B cell (primary cell): ENCODE measurements around the gene PCLO. TPM values are rescaled to one million over a fixed set of nuclear protein-coding genes. Genes with fewer than 3 reads are reported as not detected.

ENCODE experiments used
- ATAC-seq: fragments of 200-7000 bp; cut with Tn5 transposase; one replicate; pipeline ENCODE4 v1.10.0; 2021; ENCODE audit warnings: low read depth, mild to moderate bottlenecking, moderate number of reproducible peaks, moderate library complexity
- CTCF ChIA-PET: fragments of 350-600 bp; sonication (Branson Sonifier 250); formaldehyde crosslinking; loops from one replicate; lab custom pipeline; 2021; ENCODE audit warnings: antibody characterized with exemption, inconsistent platforms; lab: Charles Lee
- POLR2A ChIA-PET: fragments of 350-600 bp; sonication (Branson Sonifier 250); formaldehyde crosslinking; loops from one replicate; lab custom pipeline; 2021; ENCODE audit warnings: antibody characterized with exemption; lab: Charles Lee
- DNase-seq: peaks from one replicate; pipeline ENCODE4 v3.0.0; 2013
- H2AFZ ChIP-seq: 2 replicates; pipeline ENCODE4 v1.6.1; 2012; ENCODE audit warnings: mild to moderate bottlenecking, low read depth, low read length; ENCODE audit not compliant: insufficient read depth, poor library complexity, severe bottlenecking
- H3K27ac ChIP-seq, 2 donors: 1 replicate in 1 of 2; 2 replicates in 1 of 2; pipeline ENCODE4 v1.5.1; 2012 to 2013; ENCODE audit warnings: low read length in 2 of 2, mild to moderate bottlenecking in 2 of 2, moderate library complexity in 1 of 2
- H3K27me3 ChIP-seq, 4 experiments: fragments of 200-600 bp in 1 of 4; sonication (generic) in 1 of 4; replicated peaks in 1 of 4; 1 replicate in 2 of 4; 2 replicates in 2 of 4; pipeline versions ENCODE4 v1.6.1 to v1.7.0; 2013 to 2016; ENCODE audit warnings: low read length in 3 of 4, mild to moderate bottlenecking in 2 of 4, mixed read lengths in 1 of 4, moderate library complexity in 1 of 4; ENCODE audit not compliant: insufficient read depth in 4 of 4, control insufficient read depth in 3 of 4; ENCODE audit errors: control extremely low read depth in 1 of 4
- H3K36me3 ChIP-seq, 2 experiments: replicated peaks in 1 of 2; 1 replicate in 1 of 2; 2 replicates in 1 of 2; pipeline versions ENCODE4 v1.6.1 to v1.7.1; 2013; ENCODE audit warnings: low read length in 1 of 2; ENCODE audit not compliant: insufficient read depth in 2 of 2, control insufficient read depth in 1 of 2; ENCODE audit errors: control extremely low read depth in 1 of 2, extremely low read depth in 1 of 2
- H3K4me1 ChIP-seq, 2 donors: fragments of 200-600 bp in 1 of 2; sonication (generic) in 1 of 2; 1 replicate in 1 of 2; 2 replicates in 1 of 2; pipeline versions ENCODE4 v1.5.1 to v1.6.1; 2013 to 2017; ENCODE audit warnings: low read length in 2 of 2; ENCODE audit not compliant: control insufficient read depth in 2 of 2, insufficient read depth in 2 of 2
- H3K4me2 ChIP-seq: replicated peaks from 2 replicates; pipeline ENCODE3; 2012; ENCODE audit warnings: mild to moderate bottlenecking, low read depth, low read length; ENCODE audit not compliant: poor library complexity, severe bottlenecking
- H3K4me3 ChIP-seq, 5 experiments: fragments of 200-600 bp in 1 of 5; sonication (generic) in 1 of 5; 1 replicate in 3 of 5; 2 replicates in 2 of 5; pipeline versions ENCODE4 v1.5.1 to v1.7.0; 2011 to 2016; ENCODE audit warnings: low read length in 4 of 5, mild to moderate bottlenecking in 4 of 5, low read depth in 2 of 5, control low read depth in 1 of 5, moderate library complexity in 1 of 5; ENCODE audit not compliant: insufficient read depth in 1 of 5; ENCODE audit errors: control extremely low read depth in 1 of 5, extremely low read depth in 1 of 5
- H3K79me2 ChIP-seq: fragments of 200-600 bp; sonication (generic); one replicate; pipeline ENCODE4 v1.6.0; 2016; ENCODE audit warnings: low read length; ENCODE audit not compliant: control insufficient read depth, insufficient read depth
- H3K9ac ChIP-seq: fragments of 200-600 bp; sonication (generic); 2 replicates; pipeline ENCODE4 v1.6.1; 2017; ENCODE audit warnings: mild to moderate bottlenecking, low read length, moderate library complexity
- H3K9me3 ChIP-seq, 3 donors: one replicate each; pipeline versions ENCODE4 v1.6.1 to v1.7.1; 2013; ENCODE audit warnings: low read length in 2 of 3; ENCODE audit not compliant: control insufficient read depth in 2 of 3, insufficient read depth in 1 of 3; ENCODE audit errors: control extremely low read depth in 1 of 3
- H4K20me1 ChIP-seq: 2 replicates; pipeline ENCODE4 v1.6.0; 2012; ENCODE audit warnings: mild to moderate bottlenecking, low read length; ENCODE audit not compliant: insufficient read depth, control insufficient read depth, poor library complexity, severe bottlenecking
- H3K27ac Mint-ChIP-seq: one replicate; pipeline ENCODE4 v1.8.0; 2021; ENCODE audit warnings: mixed read lengths
- H3K27me3 Mint-ChIP-seq: one replicate; pipeline ENCODE4 v1.8.0; 2021; ENCODE audit warnings: mixed read lengths
- H3K4me1 Mint-ChIP-seq: one replicate; pipeline ENCODE4 v1.8.0; 2021; ENCODE audit warnings: mixed read lengths
- H3K4me3 Mint-ChIP-seq: one replicate; pipeline ENCODE4 v1.8.0; 2021; ENCODE audit warnings: mixed read lengths
- H3K9me3 Mint-ChIP-seq: one replicate; pipeline ENCODE4 v1.8.0; 2022; ENCODE audit warnings: mixed read lengths; ENCODE audit not compliant: insufficient read depth
- EZH2 ChIP-seq: IDR thresholded peaks from 2 replicates; pipeline ENCODE4 v1.6.1; 2012; ENCODE audit warnings: borderline replicate concordance, low read depth, mild to moderate bottlenecking, moderate library complexity, low read length; ENCODE audit not compliant: insufficient read depth, poor library complexity, severe bottlenecking
- WGBS: methylation state at CpG from one replicate; pipeline ENCODE4 v1.1.5; 2013; ENCODE audit warnings: missing lambda C conversion rate; ENCODE audit not compliant: insufficient coverage; 5-methylcytosine and 5-hydroxymethylcytosine counted together
- intact Hi-C: fragments of 100-400 bp; cut with micrococcal nuclease; formaldehyde crosslinking; loops from one replicate; pipeline ENCODE4 v1.10.0; 2022
- polyA plus RNA-seq: library from polyadenylated mRNA; depleted of rRNA; stranded (reverse); fragments of >200 nt; gene quantifications from 2 replicates; pipeline ENCODE4 v1.2.3, GENCODE V29; 2012
- total RNA-seq, 2 donors: library from RNA; stranded (reverse); fragments of 120-200 nt in 1 of 2; gene quantifications; 1 replicate in 1 of 2; 2 replicates in 1 of 2; pipeline versions ENCODE4 v1.2.3 to v1.2.4, GENCODE V29; 2013 to 2022
- TF ChIP-seq, protein P1 (sequence below): fragments of 200-600 bp; IDR thresholded peaks from one replicate; pipeline ENCODE4 v1.8.0; 2022; ENCODE audit warnings: antibody characterized with exemption, mild to moderate bottlenecking

PCLO gene
- total and polyA plus RNA-seq, 2 donors (not counting 1 experiment from before 2014, with no cell fraction given) = 0.01 to 0.32 TPM

DNA sequence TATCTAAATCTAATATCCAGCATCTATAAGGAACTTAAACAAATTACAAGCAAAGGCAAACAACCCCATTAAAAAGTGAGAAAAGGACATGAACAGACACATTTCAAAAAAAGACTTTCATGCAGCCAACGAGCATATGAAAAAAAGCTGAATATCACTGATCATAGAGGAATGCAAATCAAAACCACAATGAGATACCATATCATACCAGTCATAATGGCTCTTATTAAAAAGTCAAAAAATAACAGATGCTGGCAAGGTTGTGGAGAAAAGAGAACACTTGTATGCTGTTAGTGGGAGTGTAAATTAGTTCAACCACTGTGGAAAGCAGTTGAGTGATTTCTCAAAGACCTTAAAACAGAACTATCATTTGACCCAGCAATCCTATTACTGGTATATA is 384.7 kb downstream of the PCLO start:
- ATAC-seq (no peak), DNase-seq (no peak)
- H3K36me3 ChIP-seq = no peaks in the 10 kb centered on the region
- Mint-ChIP-seq H3K27ac (no peak overlapping the region), H3K27me3 (no peaks in the 10 kb centered on the region), H3K4me3 (no peak overlapping the region), H3K9me3 (peaks cover 3% of the 10 kb centered on the region), H3K4me1 (no peaks in the 10 kb centered on the region)
- H3K4me2 ChIP-seq = no peak overlapping the region
- no peak overlapping the region for H3K4me3 ChIP-seq
- no peak overlapping the region for H3K27ac ChIP-seq
- no peak overlapping the region for H3K9ac ChIP-seq
- no peaks in the 10 kb centered on the region for H4K20me1 ChIP-seq
- no peaks in the 10 kb centered on the region for H3K79me2 ChIP-seq
- ChIA-PET POLR2A (no interaction called here), CTCF (no interaction called here)
- TF ChIP-seq EZH2 = no peak
- TF ChIP-seq, protein P1, sequence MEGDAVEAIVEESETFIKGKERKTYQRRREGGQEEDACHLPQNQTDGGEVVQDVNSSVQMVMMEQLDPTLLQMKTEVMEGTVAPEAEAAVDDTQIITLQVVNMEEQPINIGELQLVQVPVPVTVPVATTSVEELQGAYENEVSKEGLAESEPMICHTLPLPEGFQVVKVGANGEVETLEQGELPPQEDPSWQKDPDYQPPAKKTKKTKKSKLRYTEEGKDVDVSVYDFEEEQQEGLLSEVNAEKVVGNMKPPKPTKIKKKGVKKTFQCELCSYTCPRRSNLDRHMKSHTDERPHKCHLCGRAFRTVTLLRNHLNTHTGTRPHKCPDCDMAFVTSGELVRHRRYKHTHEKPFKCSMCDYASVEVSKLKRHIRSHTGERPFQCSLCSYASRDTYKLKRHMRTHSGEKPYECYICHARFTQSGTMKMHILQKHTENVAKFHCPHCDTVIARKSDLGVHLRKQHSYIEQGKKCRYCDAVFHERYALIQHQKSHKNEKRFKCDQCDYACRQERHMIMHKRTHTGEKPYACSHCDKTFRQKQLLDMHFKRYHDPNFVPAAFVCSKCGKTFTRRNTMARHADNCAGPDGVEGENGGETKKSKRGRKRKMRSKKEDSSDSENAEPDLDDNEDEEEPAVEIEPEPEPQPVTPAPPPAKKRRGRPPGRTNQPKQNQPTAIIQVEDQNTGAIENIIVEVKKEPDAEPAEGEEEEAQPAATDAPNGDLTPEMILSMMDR = no peak
- peaks cover 0 to 3% (median 0%) of the 10 kb centered on the region in 3 donors for H3K9me3 ChIP-seq
- H3K27me3 ChIP-seq = no peaks in the 10 kb centered on the region
- WGBS = no CpG with 5 or more reads among the region's 1 CpG
- intact Hi-C loops = no loop called here
- no peak overlapping the region for H2AFZ ChIP-seq
- no peaks in the 10 kb centered on the region for H3K4me1 ChIP-seq

GRCh38 chr7:82762880-82763279 is 399.8 kb downstream of the PCLO start:
- TF ChIP-seq EZH2 = no peak
- TF ChIP-seq, protein P1 = no peak
- no CpG with 5 or more reads among the region's 3 CpGs for WGBS
- no peaks in the 10 kb centered on the region for H3K27me3 Mint-ChIP-seq
- Histone ChIP-seq H2AFZ (no peak overlapping the region), H3K27ac (no peak overlapping the region), H3K9ac (no peak overlapping the region), H3K36me3 (no peaks in the 10 kb centered on the region), H3K4me3 (no peak overlapping the region), H3K27me3 (no peaks in the 10 kb centered on the region), H3K4me2 (no peak overlapping the region), H3K4me1 (no peaks in the 10 kb centered on the region), H4K20me1 (no peaks in the 10 kb centered on the region), H3K79me2 (no peaks in the 10 kb centered on the region), H3K9me3 (no peaks in the 10 kb centered on the region)
- ATAC-seq = no peak
- no peaks in the 10 kb centered on the region for H3K9me3 Mint-ChIP-seq
- H3K4me1 Mint-ChIP-seq = no peaks in the 10 kb centered on the region
- no peak overlapping the region for H3K4me3 Mint-ChIP-seq
- POLR2A ChIA-PET = no interaction called here
- DNase-seq = no peak
- intact Hi-C loops = no loop called here
- CTCF ChIA-PET = no interaction called here
- H3K27ac Mint-ChIP-seq = no peak overlapping the region
